ENCODE measurements around the gene SNX17.

The SNX17 gene

DNA sequence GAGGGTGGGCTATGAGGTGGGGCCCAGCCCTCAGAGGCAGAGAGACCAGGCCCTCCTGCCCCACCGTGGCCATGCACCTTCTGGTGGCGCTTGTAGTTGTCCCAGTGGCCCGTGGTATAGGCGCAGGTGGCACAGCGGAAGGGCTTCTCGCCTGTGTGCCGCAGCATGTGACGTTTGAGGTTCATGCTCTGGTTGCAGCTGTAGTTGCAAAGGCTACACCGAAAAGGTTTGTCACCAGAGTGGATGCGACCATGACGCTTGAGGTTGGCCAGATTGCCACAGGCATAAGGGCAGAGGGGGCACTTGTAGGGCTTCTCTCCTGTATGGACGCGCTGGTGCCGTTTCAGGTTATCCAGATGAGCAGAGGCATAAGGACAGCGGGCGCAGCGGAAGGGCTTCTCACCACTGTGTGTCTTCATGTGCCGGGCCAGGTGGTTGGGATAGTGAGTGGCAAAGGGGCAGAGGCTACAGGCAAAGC, 7.2 kb downstream of the SNX17 start:
- peak overlapping the region; percentile 10; the same call in 1 of the 2 replicates for H3K27ac ChIP-seq
- TF ChIP-seq, protein P1, sequence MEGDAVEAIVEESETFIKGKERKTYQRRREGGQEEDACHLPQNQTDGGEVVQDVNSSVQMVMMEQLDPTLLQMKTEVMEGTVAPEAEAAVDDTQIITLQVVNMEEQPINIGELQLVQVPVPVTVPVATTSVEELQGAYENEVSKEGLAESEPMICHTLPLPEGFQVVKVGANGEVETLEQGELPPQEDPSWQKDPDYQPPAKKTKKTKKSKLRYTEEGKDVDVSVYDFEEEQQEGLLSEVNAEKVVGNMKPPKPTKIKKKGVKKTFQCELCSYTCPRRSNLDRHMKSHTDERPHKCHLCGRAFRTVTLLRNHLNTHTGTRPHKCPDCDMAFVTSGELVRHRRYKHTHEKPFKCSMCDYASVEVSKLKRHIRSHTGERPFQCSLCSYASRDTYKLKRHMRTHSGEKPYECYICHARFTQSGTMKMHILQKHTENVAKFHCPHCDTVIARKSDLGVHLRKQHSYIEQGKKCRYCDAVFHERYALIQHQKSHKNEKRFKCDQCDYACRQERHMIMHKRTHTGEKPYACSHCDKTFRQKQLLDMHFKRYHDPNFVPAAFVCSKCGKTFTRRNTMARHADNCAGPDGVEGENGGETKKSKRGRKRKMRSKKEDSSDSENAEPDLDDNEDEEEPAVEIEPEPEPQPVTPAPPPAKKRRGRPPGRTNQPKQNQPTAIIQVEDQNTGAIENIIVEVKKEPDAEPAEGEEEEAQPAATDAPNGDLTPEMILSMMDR (conservative IDR thresholded peaks at IDR 0.05), result no peak
- no peak for TF ChIP-seq ZFX (IDR thresholded peaks at IDR 0.05)

DNA sequence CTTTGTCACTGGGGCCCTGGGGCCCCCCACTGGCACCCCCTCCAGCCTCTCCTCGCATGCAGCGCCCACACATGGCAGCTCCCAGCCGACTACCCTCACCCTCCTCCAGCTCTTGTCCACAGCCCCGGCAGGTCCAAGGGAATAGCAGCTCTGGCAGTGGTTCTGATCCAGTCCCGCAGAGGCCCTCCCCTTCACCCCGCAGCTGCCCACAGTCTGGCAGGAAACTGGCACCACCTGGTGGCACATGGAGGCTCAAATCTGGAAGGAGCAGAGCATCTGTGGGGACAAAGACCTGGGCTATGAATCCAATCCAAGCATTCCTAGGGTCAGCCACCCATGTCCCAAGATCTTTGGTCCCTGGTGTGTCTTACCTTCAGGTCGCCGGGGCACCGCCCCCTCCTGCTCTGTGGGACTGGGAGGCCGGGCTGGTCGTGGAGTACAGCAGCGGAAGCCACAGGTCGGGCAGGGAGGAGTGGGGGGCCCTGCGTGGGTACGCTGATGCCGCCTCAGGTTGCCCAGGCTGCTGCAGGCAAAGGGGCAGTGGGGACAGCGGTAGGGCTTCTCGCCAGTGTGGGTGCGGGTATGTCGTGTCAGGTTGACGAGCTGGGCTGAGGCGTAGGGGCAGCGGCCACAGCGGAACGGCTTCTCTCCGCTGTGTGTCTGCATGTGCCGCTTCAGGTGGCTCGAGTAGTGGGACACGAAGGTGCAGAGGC, 7.8 kb downstream of the SNX17 start:
- TF ChIP-seq, protein P1 (conservative IDR thresholded peaks at IDR 0.05), result no peak; the same call in 1 of the 2 replicates
- no peak for TF ChIP-seq ZFX (IDR thresholded peaks at IDR 0.05)
- H3K27ac ChIP-seq, result peak overlapping the region; percentile 5; the same call in 1 of the 2 replicates

DNA sequence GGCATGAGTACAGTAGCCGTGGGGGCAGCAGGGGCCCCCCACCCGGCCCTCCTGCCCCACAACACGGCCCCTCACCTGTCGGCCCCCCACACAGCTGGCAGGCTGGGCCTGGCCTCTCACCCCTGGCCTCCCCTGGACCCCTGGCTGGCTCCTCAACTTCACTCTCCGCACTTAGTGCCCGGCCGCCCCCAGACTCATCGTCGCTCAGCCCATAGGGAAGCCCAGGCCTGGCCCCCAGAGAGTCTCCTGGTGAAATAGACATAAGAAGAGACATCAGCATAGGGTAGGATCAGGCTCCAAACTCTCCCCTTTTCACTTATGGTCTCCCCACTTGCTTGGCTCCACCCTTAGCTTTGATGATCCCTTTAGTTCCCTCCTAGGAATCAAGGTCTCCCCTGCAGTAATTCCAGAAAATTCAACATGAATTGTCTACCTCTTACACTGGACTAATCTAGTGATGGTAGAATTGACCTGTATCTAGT, 8.4 kb downstream of the SNX17 start:
- TF ChIP-seq, protein P1 (conservative IDR thresholded peaks at IDR 0.05), result no peak
- no peak for TF ChIP-seq ZFX (IDR thresholded peaks at IDR 0.05)
- peak overlapping the region; percentile 5; the same call in 1 of the 2 replicates for H3K27ac ChIP-seq

DNA sequence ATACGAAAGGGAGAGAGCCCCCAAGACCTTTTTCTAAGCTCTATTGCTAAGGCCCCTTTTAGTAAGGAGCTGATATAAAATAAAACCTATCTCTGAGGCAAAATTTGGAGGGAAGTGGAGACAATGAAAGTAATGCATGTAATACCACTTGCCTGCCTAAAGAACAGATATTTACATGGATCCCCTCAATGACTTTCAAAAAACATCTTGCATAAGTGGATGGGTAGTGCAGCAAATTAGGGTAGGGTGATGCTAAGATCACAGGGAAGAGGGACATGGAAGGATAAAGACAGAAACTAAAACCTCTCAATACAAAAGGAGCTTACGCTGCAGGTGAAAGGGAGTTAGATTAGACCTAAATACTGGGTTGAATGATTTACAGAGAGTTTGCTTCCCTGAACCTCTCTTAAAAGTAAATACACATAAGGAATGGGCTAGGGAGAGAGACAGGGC, 9.0 kb downstream of the SNX17 start:
- peak overlapping the region; percentile 89 for H3K27ac ChIP-seq
- no peak for TF ChIP-seq ZFX (IDR thresholded peaks at IDR 0.05)
- TF ChIP-seq, protein P1 (conservative IDR thresholded peaks at IDR 0.05), result no peak

DNA sequence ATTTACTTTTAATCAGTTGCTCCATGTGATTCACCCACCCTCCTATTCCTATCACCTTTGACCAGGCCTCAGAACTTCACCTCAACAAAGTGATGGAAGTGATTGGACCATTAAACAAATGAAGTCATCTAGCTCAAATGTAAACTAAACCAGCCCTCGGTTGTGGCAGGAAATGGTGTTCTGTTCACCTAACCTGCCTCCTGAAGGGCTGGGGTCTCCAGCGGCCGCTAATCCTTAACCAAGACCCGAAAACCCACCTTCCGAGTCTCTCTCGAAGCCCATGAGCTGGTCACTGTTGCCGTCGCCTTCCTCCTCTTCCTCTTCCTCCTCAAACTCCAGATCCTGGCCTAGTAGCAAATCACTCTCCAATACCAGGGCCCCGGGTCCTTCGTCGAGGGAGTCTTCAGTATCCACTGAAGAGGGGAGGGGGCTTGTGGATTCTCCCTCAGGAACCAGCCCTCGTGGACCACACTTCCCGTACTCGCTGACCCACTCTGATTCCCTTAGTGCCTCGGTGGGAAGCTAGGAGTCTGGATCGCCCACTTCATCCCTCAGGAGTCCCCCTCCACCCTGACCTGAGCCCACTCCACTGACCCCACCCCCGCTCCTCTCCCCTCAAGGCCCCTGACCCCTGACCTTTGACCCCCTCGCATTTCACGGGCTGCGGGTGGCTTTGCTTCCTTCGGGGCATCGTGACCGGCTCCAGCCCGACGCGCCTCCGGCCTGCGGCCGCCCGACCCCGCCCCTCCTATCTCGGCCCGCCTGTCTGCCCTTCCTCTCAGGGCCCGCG, 9.6 kb downstream of the SNX17 start:
- H3K27ac ChIP-seq, result peak overlapping the region; percentile 89
- TF ChIP-seq, protein P1 (conservative IDR thresholded peaks at IDR 0.05), result no peak
- peak; percentile 48 for TF ChIP-seq ZFX (IDR thresholded peaks at IDR 0.05)

DNA sequence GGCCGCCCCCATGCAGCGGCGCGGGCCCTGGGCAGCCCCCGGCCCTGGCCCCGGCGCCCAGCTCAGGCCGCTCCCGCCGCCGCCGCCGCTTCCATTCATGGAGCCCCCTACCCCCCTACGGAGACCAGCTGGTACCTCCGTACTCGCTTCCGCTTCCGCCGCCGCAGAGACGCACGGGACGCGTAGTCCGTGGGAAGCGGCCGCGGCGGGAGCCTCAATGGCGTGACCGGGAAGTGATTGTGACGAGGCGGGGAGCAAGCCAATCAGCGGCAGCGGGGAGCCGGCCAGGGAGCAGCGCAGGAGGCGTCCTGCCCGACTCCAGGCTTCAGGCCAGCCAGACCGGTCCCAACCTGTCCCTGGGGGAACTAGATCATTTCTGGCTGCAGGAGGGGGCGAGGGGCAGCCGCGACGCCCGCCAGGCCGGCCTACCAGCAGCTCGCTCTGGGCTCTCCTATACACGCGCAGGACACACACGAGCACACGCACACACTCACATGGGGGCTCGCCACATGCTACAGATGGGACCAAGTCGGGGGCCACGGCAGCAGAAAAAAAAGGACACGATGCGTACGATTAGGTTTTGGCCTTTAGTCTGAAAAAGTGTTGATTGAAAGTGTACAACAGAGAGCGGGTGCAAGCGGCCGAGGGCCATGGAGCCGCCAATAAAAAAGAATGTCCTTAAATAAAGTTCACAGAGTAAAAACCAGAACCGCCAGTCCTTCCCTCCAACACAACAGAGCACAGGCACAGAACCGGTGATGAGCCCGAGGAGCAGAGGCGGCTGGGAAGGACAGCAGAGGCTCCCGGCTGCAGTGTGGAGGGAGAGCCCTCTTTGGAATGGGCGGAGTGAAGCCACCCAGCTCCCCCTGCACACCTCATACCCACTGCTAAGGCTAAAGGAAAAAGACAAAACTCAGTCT, 10.5 kb downstream of the SNX17 start, which contains the start of gene ZNF513:
TSS of gene ZNF513 (minus strand) at position 109 of the 920 bp plus-strand sequence. CDS start 208 bp downstream, outside the sequence.
- TF ChIP-seq, protein P1 (conservative IDR thresholded peaks at IDR 0.05), result no peak
- TF ChIP-seq ZFX (IDR thresholded peaks at IDR 0.05), result no peak
- peak within 1 kb of the TSS; percentile 89 for H3K27ac ChIP-seq

Data from C4-2B (cell line).